Vagina (tissue), 2 donors: ENCODE measurements around the gene CLUH.

Source experiments
- CTCF ChIP-seq, 3 experiments: fragments of 450-650 bp in 2 of 3; fragments of 200-600 bp in 1 of 3; sonication (generic) in 1 of 3; IDR thresholded peaks; one replicate each; pipeline ENCODE4 v1.5.1; 2017 to 2019; ENCODE audit warnings: antibody characterized with exemption in 3 of 3, mild to moderate bottlenecking in 2 of 3, moderate library complexity in 2 of 3
- POLR2A ChIP-seq, 2 donors: fragments of 450-650 bp; IDR thresholded peaks; one replicate each; pipeline ENCODE4 v1.6.1; 2017; ENCODE audit warnings: antibody characterized with exemption in 2 of 2, mild to moderate bottlenecking in 2 of 2, moderate library complexity in 2 of 2

- TF ChIP-seq CTCF (IDR thresholded peaks at IDR 0.05) (no peak), POLR2A (IDR thresholded peaks at IDR 0.05) (no peak)
Observed at GRCh38 chr17:2749058-2749783, 37.7 kb upstream of the CLUH start, which contains the start of gene CCDC92B.
